Central memory CD8-positive, alpha-beta T cell (primary cell): ENCODE data around the gene OR7G1.

Experiments used
- ATAC-seq: fragments of 150-1000 bp; cut with Tn5 transposase; replicated peaks from 2 replicates; pipeline ENCODE4 v1.10.0; 2022; ENCODE audit warnings: mild to moderate bottlenecking, moderate FRiP score, moderate number of reproducible peaks; ENCODE audit not compliant: poor library complexity, severe bottlenecking; ENCODE audit errors: extremely low read depth
- DNase-seq, 2 donors: peaks; one replicate each; pipeline ENCODE4 v3.0.0; 2021; ENCODE audit warnings: low spot score in 2 of 2
- H3K27ac Mint-ChIP-seq: one replicate; pipeline ENCODE4 v1.8.0; 2022; ENCODE audit warnings: low read depth, mild to moderate bottlenecking, moderate library complexity, mixed read lengths
- H3K27me3 Mint-ChIP-seq: one replicate; pipeline ENCODE4 v1.8.0; 2022; ENCODE audit warnings: mixed read lengths
- H3K36me3 Mint-ChIP-seq: one replicate; pipeline ENCODE4 v1.8.0; 2022; ENCODE audit warnings: mild to moderate bottlenecking, moderate library complexity, mixed read lengths; ENCODE audit not compliant: insufficient read depth
- H3K4me1 Mint-ChIP-seq: one replicate; pipeline ENCODE4 v1.8.0; 2022; ENCODE audit warnings: mixed read lengths
- H3K4me3 Mint-ChIP-seq: one replicate; pipeline ENCODE4 v1.8.0; 2022; ENCODE audit warnings: mild to moderate bottlenecking, moderate library complexity, mixed read lengths
- H3K9me3 Mint-ChIP-seq: one replicate; pipeline ENCODE4 v1.8.0; 2022; ENCODE audit warnings: mixed read lengths

The OR7G1 gene, protein sequence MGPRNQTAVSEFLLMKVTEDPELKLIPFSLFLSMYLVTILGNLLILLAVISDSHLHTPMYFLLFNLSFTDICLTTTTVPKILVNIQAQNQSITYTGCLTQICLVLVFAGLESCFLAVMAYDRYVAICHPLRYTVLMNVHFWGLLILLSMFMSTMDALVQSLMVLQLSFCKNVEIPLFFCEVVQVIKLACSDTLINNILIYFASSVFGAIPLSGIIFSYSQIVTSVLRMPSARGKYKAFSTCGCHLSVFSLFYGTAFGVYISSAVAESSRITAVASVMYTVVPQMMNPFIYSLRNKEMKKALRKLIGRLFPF

DNA sequence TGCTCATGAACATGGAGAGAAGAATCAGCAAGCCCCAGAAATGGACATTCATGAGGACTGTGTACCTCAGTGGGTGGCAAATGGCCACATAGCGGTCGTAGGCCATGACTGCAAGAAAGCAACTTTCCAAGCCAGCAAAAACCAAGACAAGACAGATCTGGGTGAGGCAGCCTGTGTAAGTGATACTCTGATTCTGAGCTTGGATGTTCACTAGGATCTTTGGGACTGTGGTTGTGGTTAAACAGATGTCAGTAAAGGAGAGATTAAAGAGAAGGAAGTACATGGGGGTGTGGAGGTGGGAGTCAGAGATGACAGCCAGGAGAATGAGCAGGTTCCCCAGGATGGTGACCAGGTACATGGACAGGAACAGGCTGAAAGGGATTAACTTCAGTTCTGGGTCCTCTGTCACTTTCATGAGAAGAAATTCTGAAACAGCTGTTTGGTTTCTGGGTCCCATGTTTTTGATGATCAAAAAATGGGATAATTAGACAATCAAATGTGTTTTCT is at the start of gene OR7G1:
TSS of gene OR7G1 (minus strand) at position 457 of the 507 bp plus-strand sequence. CDS start at position 457, 0 bp downstream.
- H3K27me3 Mint-ChIP-seq: peaks cover 34% of the 10 kb centered on the region
- DNase-seq: no peak
- H3K27ac Mint-ChIP-seq: no peak within 1 kb of the TSS
- H3K4me1 Mint-ChIP-seq: no peaks in the 10 kb centered on the region
- ATAC-seq: no peak
- H3K9me3 Mint-ChIP-seq: no peaks in the 10 kb centered on the region
- no peaks in the 10 kb centered on the region for H3K36me3 Mint-ChIP-seq
- no peak within 1 kb of the TSS for H3K4me3 Mint-ChIP-seq

DNA sequence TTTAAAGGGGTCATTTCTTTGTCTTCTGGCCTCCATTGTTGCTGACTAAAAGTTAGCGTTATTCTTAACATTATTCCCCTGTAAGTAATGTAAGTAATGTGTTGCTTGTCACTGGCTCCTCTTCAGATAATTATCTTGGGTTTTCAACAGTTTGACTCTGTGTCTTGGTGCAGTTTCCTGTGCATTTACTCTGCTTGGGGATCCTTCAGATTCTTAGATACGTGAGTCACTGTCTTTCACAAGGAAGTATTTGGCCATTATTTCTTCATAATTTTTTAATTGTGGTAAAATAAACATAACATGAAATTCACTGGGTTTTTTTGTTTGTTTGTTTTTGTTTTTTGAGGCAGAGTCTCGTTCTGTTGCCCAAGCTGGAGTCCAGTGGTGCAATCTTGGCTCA is 49.7 kb upstream of the OR7G1 start:
- H3K9me3 Mint-ChIP-seq: no peaks in the 10 kb centered on the region
- H3K4me1 Mint-ChIP-seq: no peaks in the 10 kb centered on the region
- no peak for DNase-seq
- no peak overlapping the region for H3K4me3 Mint-ChIP-seq
- H3K27me3 Mint-ChIP-seq: no peaks in the 10 kb centered on the region
- ATAC-seq: no peak
- peaks cover 45% of the 10 kb centered on the region for H3K36me3 Mint-ChIP-seq
- H3K27ac Mint-ChIP-seq: no peak overlapping the region

DNA sequence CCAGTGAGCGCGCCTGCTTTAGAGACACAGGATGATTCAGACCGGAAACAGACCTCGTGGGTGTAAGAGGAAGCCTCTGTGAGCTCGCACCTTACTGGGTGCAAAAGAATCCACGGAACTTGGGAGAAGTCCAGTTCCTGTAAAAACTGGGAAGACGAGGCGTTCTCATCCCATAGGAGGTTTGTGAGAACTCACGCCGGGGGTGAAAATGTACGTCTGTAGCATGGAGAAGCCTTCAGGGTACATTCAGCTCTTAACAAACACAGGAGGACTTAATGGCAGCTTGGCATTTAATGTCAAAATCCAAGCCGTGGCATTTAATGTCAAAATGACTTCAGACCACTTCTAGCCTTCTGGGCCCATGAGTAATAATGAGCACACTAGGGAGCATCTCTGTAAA is 45.9 kb upstream of the OR7G1 start:
- Mint-ChIP-seq H3K4me1 (no peaks in the 10 kb centered on the region), H3K4me3 (no peak overlapping the region), H3K36me3 (peaks cover 78% of the 10 kb centered on the region), H3K27ac (no peak overlapping the region), H3K27me3 (no peaks in the 10 kb centered on the region), H3K9me3 (no peaks in the 10 kb centered on the region)
- no peak for ATAC-seq
- no peak for DNase-seq

DNA sequence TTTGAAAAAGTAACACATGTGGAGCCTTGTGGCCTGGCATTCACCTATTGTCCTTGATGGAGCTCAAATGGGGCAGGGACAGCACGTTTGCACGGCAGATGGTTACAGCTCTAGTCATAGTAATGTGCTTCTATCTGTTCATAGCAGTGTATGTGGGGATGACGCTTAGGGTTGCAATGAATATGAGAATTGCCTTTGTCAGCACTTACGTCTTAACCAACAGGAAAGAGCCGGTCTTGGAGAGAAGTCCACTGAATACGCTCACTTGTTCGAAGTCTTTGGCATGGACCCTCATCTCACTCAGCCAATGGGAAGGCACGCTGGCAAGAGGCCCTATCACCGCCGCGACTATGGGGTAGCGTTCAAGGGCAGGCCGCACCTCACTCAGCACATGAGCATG is 44.3 kb upstream of the OR7G1 start:
- ATAC-seq: no peak
- DNase-seq: no peak
- Mint-ChIP-seq H3K36me3 (peaks cover 75% of the 10 kb centered on the region), H3K4me1 (peaks cover 8% of the 10 kb centered on the region), H3K4me3 (no peak overlapping the region), H3K27ac (no peak overlapping the region), H3K27me3 (no peaks in the 10 kb centered on the region), H3K9me3 (no peaks in the 10 kb centered on the region)

DNA sequence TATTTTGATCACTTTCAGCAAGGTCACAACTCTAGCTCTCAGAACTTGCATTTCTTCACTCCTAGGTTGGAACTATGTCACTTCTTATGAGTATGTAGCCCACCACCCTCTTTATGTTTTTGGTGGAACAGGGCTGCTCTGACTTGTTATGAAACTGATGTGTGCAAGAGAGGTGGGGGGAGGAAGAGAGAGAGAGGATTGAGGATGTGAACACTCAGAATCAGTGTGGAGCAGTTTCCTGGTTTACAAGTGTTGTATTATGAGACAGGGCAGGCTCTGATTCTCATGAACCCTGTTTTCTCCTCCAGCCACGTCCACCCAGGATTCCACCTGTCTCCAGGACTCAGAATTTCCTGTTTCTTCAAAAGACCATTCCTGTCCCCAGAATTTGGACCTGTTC is 40.7 kb upstream of the OR7G1 start:
- ATAC-seq: no peak
- Mint-ChIP-seq H3K27ac (no peak overlapping the region), H3K4me3 (no peak overlapping the region), H3K9me3 (no peaks in the 10 kb centered on the region), H3K4me1 (peaks cover 32% of the 10 kb centered on the region), H3K36me3 (peaks cover 50% of the 10 kb centered on the region), H3K27me3 (no peaks in the 10 kb centered on the region)
- no peak for DNase-seq

DNA sequence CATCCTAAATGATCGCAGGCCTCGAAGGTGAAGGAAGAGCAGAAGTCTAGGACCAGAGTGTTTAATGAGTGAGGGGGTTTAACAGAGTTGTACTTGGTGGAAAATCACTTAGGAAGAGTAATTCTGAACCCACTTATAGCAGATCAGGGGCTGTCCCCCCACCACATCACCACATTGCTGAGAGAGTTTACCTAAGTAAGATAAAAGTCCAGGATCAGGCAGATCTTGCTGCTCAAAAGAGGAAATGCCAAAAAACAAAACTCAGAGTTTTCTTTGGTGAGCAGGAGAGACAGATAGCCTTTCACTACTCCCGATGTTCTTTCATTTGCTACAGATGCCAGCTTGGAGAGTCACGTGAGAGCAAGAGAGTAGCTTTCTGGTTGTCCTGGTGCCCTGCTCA is 40.0 kb upstream of the OR7G1 start:
- peaks cover 50% of the 10 kb centered on the region for H3K36me3 Mint-ChIP-seq
- ATAC-seq: no peak
- H3K4me3 Mint-ChIP-seq: no peak overlapping the region
- peaks cover 39% of the 10 kb centered on the region for H3K4me1 Mint-ChIP-seq
- DNase-seq: no peak
- H3K9me3 Mint-ChIP-seq: no peaks in the 10 kb centered on the region
- H3K27ac Mint-ChIP-seq: peak overlapping the region; percentile 69
- no peaks in the 10 kb centered on the region for H3K27me3 Mint-ChIP-seq

DNA sequence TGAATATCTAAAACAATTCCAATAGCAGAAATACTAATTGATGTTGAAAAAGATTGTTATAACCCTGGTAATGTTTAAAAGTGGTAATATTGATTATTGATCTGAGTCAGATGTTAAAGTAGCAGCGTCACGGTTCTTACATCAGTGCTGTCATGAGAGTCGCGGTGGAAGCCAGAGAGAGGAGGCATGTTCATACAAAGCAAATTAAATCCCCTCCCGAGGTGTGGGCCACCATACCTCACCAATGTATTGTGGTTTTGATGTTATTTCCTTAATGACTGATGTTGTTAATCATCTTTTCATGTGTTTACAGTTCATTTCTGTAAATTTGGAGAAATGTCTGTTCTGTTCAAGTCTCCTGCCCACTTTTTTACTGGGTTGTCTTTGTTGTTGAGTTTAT is 35.8 kb upstream of the OR7G1 start:
- H3K27me3 Mint-ChIP-seq: no peaks in the 10 kb centered on the region
- no peaks in the 10 kb centered on the region for H3K9me3 Mint-ChIP-seq
- peak overlapping the region; percentile 83 for H3K27ac Mint-ChIP-seq
- H3K36me3 Mint-ChIP-seq: peaks cover 25% of the 10 kb centered on the region
- no peak for DNase-seq
- H3K4me1 Mint-ChIP-seq: peaks cover 74% of the 10 kb centered on the region
- peak; percentile 82 for ATAC-seq
- H3K4me3 Mint-ChIP-seq: no peak overlapping the region

DNA sequence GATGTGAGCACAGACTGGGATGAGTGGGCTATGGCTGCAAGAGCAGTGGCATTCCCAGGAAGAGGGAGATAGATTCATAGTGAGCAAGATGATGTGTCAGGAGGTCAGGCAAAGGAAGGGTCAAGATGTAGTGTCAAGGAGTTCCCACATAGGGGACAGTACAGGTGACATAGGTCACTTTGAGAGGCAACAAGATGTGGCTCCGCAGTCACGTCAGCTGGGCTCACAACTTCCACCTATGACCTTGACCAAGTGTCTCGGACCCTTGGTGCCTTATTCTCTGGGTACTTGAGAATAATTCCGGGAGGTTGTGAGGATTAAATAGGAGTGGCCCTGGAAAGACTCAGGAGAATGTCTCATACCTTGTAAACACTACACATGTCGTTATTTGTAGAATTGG is 35.1 kb upstream of the OR7G1 start:
- Mint-ChIP-seq H3K9me3 (peaks cover 2% of the 10 kb centered on the region), H3K4me3 (peak overlapping the region; percentile 26), H3K4me1 (peaks cover 74% of the 10 kb centered on the region), H3K36me3 (peaks cover 22% of the 10 kb centered on the region), H3K27ac (peak overlapping the region; percentile 83), H3K27me3 (no peaks in the 10 kb centered on the region)
- ATAC-seq (no peak), DNase-seq (no peak)

DNA sequence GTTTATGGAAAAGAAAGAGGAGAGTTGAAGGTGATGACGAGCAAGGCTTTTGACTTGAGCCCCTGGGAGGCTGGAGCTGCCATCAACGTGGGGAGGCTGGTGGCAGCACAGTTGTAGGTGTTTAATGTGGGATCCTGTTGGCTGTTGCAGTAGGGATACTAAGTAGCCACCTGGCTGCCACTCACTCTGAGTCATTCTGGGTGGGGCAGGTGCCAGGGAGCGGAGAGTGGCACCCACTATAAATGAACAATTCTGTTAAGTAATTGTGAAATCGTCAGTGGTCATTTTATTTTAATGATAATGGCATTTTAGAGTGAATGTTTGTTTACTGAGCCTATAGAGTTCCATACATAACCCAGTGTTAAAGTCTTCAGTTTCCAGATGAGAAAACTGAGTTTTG is 34.4 kb upstream of the OR7G1 start:
- Mint-ChIP-seq H3K27me3 (no peaks in the 10 kb centered on the region), H3K9me3 (peaks cover 5% of the 10 kb centered on the region), H3K36me3 (peaks cover 21% of the 10 kb centered on the region), H3K27ac (peak overlapping the region; percentile 39), H3K4me3 (peak overlapping the region; percentile 26), H3K4me1 (peaks cover 67% of the 10 kb centered on the region)
- ATAC-seq: no peak
- no peak for DNase-seq

DNA sequence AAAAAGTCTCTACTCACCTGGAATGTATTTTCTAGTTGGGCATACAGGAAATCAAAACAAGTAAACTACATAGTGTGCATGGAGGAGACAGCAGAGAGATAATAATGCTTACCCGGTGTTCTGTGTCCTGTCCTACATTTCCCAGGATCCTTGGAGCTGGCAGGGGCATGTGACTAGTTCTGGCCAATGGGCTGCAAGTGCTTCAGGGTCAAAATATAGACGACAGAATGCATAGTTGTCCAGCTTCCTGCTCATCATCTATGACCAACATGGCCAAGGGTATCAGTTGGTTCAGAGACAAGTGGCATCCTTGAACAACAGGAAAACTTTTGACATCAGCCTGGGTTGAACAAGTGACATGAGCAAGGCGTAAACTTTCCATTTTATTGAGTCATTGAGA is 33.1 kb upstream of the OR7G1 start:
- ATAC-seq (no peak), DNase-seq (no peak)
- H3K9me3 Mint-ChIP-seq: peaks cover 13% of the 10 kb centered on the region
- H3K27ac Mint-ChIP-seq: peak overlapping the region; percentile 39
- no peaks in the 10 kb centered on the region for H3K27me3 Mint-ChIP-seq
- H3K36me3 Mint-ChIP-seq: peaks cover 24% of the 10 kb centered on the region
- peak overlapping the region; percentile 26 for H3K4me3 Mint-ChIP-seq
- H3K4me1 Mint-ChIP-seq: peaks cover 68% of the 10 kb centered on the region

DNA sequence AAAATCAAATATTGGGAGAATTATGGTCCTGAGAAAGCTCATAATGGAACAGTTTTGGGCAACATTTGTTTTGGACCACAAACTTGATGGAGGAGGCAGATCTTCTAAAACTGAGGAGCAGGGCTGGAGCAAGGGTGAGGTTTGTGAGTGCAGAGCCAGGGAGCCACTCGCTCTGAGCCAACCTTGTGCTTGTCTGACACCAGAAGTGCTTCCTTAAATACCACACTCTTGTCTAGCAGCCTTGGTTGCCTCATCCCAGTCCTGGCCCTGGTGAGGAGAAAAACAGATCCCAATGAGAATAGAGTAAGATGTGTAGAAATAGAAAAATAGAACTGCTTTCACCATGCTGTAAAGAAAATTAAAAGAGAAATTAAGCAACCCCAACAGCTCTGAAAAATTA is 31.3 kb upstream of the OR7G1 start:
- no peak for DNase-seq
- H3K36me3 Mint-ChIP-seq: peaks cover 24% of the 10 kb centered on the region
- peaks cover 13% of the 10 kb centered on the region for H3K9me3 Mint-ChIP-seq
- no peak for ATAC-seq
- peaks cover 72% of the 10 kb centered on the region for H3K4me1 Mint-ChIP-seq
- no peak overlapping the region for H3K27ac Mint-ChIP-seq
- no peak overlapping the region for H3K4me3 Mint-ChIP-seq
- no peaks in the 10 kb centered on the region for H3K27me3 Mint-ChIP-seq

DNA sequence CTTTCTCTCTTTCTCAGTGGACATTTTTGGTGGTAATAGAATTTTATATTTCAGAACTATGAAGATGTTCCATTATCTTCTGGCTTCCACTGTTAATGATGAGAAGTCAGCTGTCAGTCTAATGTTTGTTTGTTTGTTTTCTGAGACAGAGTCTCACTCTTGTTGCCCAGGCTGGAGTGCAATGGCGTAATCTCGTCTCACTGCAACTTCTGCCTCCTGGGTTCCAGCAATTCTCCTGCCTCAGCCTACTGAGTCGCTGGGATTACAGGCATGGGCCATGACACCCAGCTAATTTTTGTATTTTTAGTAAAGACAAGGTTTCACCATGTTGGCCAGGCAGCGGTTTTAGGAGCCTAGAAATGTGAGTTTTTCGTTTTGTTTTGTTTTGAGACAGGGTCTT is 29.4 kb upstream of the OR7G1 start:
- Mint-ChIP-seq H3K27me3 (no peaks in the 10 kb centered on the region), H3K9me3 (peaks cover 13% of the 10 kb centered on the region), H3K27ac (no peak overlapping the region), H3K36me3 (peaks cover 24% of the 10 kb centered on the region), H3K4me1 (peaks cover 73% of the 10 kb centered on the region), H3K4me3 (no peak overlapping the region)
- DNase-seq (no peak), ATAC-seq (no peak)

DNA sequence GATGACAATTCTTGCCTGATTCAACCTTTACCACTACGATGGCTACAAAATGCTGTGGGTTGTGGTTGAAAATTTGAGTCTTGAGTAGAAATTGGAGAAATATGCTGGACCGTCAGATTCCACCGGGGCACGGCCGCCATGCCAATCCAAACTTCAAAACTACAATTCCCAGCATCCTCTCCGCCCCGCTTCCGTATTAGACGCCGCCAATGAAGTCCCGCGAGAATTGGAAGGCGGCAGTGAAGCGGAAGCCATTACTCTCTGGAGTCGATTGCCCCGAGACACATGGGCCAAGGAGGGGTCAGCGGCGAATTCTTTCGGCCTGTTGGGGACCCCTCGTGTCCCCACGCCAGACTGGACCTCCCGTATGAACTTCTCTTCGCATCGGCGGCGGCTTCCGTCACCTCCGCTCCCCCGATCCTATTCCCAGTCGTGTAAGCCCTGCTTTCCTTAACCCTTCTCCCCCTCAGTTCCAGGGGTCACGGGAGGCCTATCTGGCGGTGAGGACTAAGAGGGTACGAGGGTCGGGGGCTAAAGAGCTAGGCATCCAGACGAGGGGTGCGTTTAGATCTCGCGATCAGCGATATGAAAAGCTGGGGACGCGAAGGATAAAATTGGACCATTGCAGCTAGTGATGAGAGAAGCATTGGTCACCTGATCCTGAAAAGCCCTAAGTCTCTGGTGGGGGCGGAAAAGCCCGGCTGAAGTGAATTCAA is 24.8 kb upstream of the OR7G1 start, which contains the start of gene ZNF317:
TSS of gene ZNF317 (plus strand) at position 239 of the 716 bp plus-strand sequence. CDS start 15,620 bp downstream, outside the sequence.
- no peaks in the 10 kb centered on the region for H3K27me3 Mint-ChIP-seq
- DNase-seq (peak; percentile 78 to 83), ATAC-seq (peak; percentile 90)
- peak within 1 kb of the TSS; percentile 98 for H3K4me3 Mint-ChIP-seq
- peaks cover 12% of the 10 kb centered on the region for H3K36me3 Mint-ChIP-seq
- peak within 1 kb of the TSS; percentile 98 for H3K27ac Mint-ChIP-seq
- peaks cover 8% of the 10 kb centered on the region for H3K9me3 Mint-ChIP-seq
- peaks cover 49% of the 10 kb centered on the region for H3K4me1 Mint-ChIP-seq
